Mammary epithelial cell (primary cell): ENCODE measurements around the gene EXD3.

Source experiments
- EZH2 ChIP-seq: IDR thresholded peaks from 2 replicates; pipeline ENCODE4 v1.6.1; 2012; ENCODE audit warnings: low read length, inconsistent platforms, borderline replicate concordance
- TF ChIP-seq, protein P1 (sequence below), 2 donors: IDR thresholded peaks in 1 of 2; conservative IDR thresholded peaks in 1 of 2; 2 replicates each; pipeline ENCODE4 v1.5.1; 2011 to 2012; ENCODE audit warnings: inconsistent platforms in 2 of 2, low read length in 2 of 2, mild to moderate bottlenecking in 2 of 2, control low read depth in 1 of 2, low read depth in 1 of 2; ENCODE audit not compliant: insufficient read depth in 1 of 2; ENCODE audit errors: extremely low read depth in 1 of 2

GRCh38 chr9:137387114-137387890, 35.7 kb downstream of the EXD3 start:
- TF ChIP-seq, protein P1, sequence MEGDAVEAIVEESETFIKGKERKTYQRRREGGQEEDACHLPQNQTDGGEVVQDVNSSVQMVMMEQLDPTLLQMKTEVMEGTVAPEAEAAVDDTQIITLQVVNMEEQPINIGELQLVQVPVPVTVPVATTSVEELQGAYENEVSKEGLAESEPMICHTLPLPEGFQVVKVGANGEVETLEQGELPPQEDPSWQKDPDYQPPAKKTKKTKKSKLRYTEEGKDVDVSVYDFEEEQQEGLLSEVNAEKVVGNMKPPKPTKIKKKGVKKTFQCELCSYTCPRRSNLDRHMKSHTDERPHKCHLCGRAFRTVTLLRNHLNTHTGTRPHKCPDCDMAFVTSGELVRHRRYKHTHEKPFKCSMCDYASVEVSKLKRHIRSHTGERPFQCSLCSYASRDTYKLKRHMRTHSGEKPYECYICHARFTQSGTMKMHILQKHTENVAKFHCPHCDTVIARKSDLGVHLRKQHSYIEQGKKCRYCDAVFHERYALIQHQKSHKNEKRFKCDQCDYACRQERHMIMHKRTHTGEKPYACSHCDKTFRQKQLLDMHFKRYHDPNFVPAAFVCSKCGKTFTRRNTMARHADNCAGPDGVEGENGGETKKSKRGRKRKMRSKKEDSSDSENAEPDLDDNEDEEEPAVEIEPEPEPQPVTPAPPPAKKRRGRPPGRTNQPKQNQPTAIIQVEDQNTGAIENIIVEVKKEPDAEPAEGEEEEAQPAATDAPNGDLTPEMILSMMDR (conservative IDR thresholded peaks at IDR 0.05 in 1 of 2, IDR thresholded peaks at IDR 0.05 in 1 of 2; ENCODE audit: extremely low read depth in 1 of 2, insufficient read depth in 1 of 2, low read depth in 1 of 2, low read length in 2 of 2) = no peak
- no peak for TF ChIP-seq EZH2
